C4-2B (cell line): ENCODE results near the gene KPNB1.

ENCODE experiments used
- ZFX ChIP-seq: fragments of 450-650 bp; IDR thresholded peaks from 2 replicates; pipeline ENCODE4 v1.6.1; 2017
- TF ChIP-seq, protein P1 (sequence below): fragments of 450-650 bp; conservative IDR thresholded peaks from 2 replicates; pipeline ENCODE4 v1.5.1; 2017; ENCODE audit warnings: mild to moderate bottlenecking

DNA sequence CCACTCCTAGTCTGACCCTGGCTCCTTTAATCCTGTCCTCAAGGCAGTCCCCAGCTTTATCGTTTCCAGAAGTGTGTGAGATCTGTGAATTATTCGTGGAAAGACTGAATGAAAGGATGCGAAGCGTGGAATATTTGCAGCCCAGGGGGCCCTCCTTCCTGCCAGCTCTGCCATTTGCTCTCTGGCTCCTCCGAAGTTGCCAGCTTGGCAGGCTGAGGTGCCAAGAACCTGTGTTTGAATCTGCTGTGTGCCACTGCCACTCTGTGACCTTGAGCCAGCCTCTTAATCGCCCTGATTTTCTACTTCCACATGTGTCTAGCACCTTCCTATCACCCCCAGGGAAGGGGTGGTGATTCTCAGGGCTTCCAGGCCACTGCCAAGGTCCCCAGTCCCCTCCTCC, 55.0 kb downstream of the KPNB1 start:
- TF ChIP-seq, protein P1, sequence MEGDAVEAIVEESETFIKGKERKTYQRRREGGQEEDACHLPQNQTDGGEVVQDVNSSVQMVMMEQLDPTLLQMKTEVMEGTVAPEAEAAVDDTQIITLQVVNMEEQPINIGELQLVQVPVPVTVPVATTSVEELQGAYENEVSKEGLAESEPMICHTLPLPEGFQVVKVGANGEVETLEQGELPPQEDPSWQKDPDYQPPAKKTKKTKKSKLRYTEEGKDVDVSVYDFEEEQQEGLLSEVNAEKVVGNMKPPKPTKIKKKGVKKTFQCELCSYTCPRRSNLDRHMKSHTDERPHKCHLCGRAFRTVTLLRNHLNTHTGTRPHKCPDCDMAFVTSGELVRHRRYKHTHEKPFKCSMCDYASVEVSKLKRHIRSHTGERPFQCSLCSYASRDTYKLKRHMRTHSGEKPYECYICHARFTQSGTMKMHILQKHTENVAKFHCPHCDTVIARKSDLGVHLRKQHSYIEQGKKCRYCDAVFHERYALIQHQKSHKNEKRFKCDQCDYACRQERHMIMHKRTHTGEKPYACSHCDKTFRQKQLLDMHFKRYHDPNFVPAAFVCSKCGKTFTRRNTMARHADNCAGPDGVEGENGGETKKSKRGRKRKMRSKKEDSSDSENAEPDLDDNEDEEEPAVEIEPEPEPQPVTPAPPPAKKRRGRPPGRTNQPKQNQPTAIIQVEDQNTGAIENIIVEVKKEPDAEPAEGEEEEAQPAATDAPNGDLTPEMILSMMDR: no peak
- no peak for TF ChIP-seq ZFX
